MM.1S (cell line): Measurements from ENCODE around the gene AP1M2.
"Not testable (repeated sequence)": the region's sequence is repeated elsewhere in the genome, so short reads cannot be mapped to it uniquely, and the experiment has no call there.

Experiments
- CTCF ChIP-seq: fragments of 300-600 bp; sonication (generic); IDR thresholded peaks from 2 replicates; pipeline ENCODE4 v1.5.1; 2016; ENCODE audit warnings: antibody characterized with exemption, low read length, mixed read lengths
- EZH2 ChIP-seq: fragments of 300-600 bp; sonication (generic); optimal IDR thresholded peaks from 2 replicates; pipeline ENCODE3; 2017; ENCODE audit warnings: low read depth, mild to moderate bottlenecking, antibody characterized with exemption, low read length, mixed read lengths

GRCh38 chr19:10539016-10539415 is 48.1 kb downstream of the AP1M2 start:
- not testable (repeated sequence) for TF ChIP-seq CTCF, EZH2
